Motor neuron (in vitro differentiated cells): ENCODE data around the gene CHD6. TPM values are rescaled to one million over a fixed set of nuclear protein-coding genes. Genes with fewer than 3 reads are reported as not detected.

Experiments
- ATAC-seq, 8 experiments: fragments of 200-7000 bp; cut with Tn5 transposase; replicated peaks in 6 of 8; 2 replicates each; pipeline ENCODE4 v1.8.0; 2021; ENCODE audit warnings: mild to moderate bottlenecking in 8 of 8, moderate library complexity in 8 of 8
- H3K27ac ChIP-seq, 2 donors: fragments of 250-450 bp; sonication (Bioruptor Pico); 2 replicates each; pipeline ENCODE4 v1.9.0; 2021; ENCODE audit warnings: antibody characterized with exemption in 2 of 2, mild to moderate bottlenecking in 2 of 2, moderate library complexity in 1 of 2
- H3K4me1 ChIP-seq, 2 donors: fragments of 250-450 bp; sonication (Bioruptor Pico); replicated peaks in 1 of 2; 2 replicates each; pipeline ENCODE4 v1.6.1; 2021; ENCODE audit warnings: antibody characterized with exemption in 2 of 2, mild to moderate bottlenecking in 2 of 2, moderate library complexity in 1 of 2
- H3K4me3 ChIP-seq, 5 donors: fragments of 250-450 bp; sonication (Bioruptor Pico); 2 replicates each; pipeline ENCODE4 v1.9.0; 2021; ENCODE audit warnings: antibody characterized with exemption in 5 of 5, mild to moderate bottlenecking in 5 of 5, moderate library complexity in 4 of 5
- WGBS, 10 experiments: fragments of 450-650 bp; shearing (Covaris generic); methylation state at CpG; one replicate each; pipeline ENCODE4 v1.0.0; 2022; 5-methylcytosine and 5-hydroxymethylcytosine counted together
- in situ Hi-C, 9 experiments: fragments of 400-800 bp; cut with MboI; loops; one replicate each; pipeline ENCODE4 v1.15.0; 2021; ENCODE audit warnings: low sequenced_read_pairs in 9 of 9, low pct_unique_long_range_greater_than_20kb in 2 of 9; ENCODE audit not compliant: unreplicated experiment in 9 of 9
- total RNA-seq, 8 experiments: library from RNA; unstranded; fragments of 300-600 nt; gene quantifications; 2 replicates each; pipeline versions ENCODE4 v1.2.3 to v1.2.4, GENCODE V29; 2022

CHD6 gene
- total RNA-seq, 8 experiments from 2014 or later = 19.4 to 59.2 (median 37.5) TPM

GRCh38 chr20:41618807-41619311, 682 bp upstream of the CHD6 start:
- in situ Hi-C loops = no loop called here
- WGBS, 10 experiments = 0 to 37% (median 9%) methylated on average over 2 to 11 of the region's 30 CpGs; no CpG with 5 or more reads in 2 of the 10 experiments
- Histone ChIP-seq H3K27ac (no peak overlapping the region), H3K4me1 (peaks cover 4 to 9% of the 10 kb centered on the region in 2 donors), H3K4me3 (peak overlapping the region; percentile 72 to 98 (median 96))
- peak in 3 of 8 experiments; percentile 4 to 7 (median 5) for ATAC-seq

DNA sequence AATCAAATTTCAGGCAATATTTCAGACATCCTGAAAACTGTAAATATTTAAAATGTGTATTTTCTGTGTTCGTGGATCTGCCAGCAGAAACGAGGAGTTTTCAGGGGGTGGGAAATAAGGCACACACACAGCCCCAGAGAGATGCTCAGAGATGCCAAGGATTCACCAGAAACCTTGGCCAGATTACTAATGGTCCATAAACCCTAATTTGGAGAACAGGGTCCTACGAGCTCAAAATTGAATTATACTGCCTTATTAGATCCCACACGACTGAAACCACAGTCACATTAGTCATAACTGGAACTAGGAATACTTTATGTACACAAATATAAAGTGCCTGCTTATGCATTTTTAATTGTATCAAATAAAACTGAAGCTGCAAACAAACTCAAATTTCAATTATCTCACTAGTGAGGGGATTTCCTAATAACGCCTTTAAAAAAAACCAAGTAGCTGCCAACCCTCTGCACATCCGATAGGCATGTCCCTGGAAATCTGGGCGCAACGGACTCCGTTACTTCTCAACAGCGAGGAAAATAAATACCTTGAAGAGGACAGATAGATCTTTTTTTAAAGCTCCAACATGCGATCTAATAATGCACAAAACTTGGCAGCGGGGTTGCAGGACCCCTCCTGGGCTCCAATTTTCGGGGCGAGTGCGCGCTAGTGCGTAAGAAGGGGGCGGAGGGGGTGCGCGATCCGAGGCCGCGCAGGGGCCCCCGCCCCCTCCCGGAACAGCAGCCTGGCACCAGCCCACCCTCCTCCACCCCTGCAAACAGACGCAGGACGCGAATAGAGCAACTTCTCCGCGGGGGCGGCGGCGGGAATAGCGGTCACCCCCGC, 897 bp downstream of the CHD6 start:
- WGBS, 10 experiments = 0 to 17% (median 8%) methylated on average over 3 to 11 of the region's 35 CpGs; no CpG with 5 or more reads in 2 of the 10 experiments
- peak in 6 of 8 experiments; percentile 0 to 3 (median 0) for ATAC-seq
- H3K4me1 ChIP-seq = peaks cover 4 to 9% of the 10 kb centered on the region in 2 donors

DNA sequence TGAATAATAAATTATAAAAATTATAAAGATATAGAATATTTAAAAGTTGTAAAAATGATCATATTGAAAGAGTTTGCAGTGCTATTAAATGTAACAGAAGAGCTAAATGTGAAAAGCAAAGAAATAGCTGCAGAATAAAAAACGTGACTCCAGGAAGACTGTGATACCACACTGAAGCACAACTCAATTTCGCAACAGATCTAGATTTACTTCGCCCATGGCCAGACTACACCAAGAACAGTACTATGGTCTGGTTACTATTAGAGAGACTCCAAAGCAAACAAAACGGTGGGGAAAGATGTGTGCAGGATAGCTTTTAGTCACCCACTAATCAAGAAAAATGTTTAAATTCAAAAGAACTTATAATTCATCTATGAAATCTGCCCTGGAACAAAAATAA, 1.9 kb downstream of the CHD6 start:
- in situ Hi-C loops = no loop called here
- no peak for ATAC-seq
- Histone ChIP-seq H3K27ac (no peak overlapping the region), H3K4me3 (peak overlapping the region in 1 of 5 donors; percentile 98), H3K4me1 (peaks cover 4 to 9% of the 10 kb centered on the region in 2 donors)
- 7 to 96% (median 79%) methylated on average over 2 to 4 of the region's 4 CpGs; no CpG with 5 or more reads in 1 of the 10 experiments for WGBS, 10 experiments

More for the DNA sequence above, 897 bp downstream of the CHD6 start:
- Histone ChIP-seq H3K27ac (peak overlapping the region; percentile 49 to 87), H3K4me3 (peak overlapping the region; percentile 72 to 98 (median 96))
- in situ Hi-C loops = no loop called here

DNA sequence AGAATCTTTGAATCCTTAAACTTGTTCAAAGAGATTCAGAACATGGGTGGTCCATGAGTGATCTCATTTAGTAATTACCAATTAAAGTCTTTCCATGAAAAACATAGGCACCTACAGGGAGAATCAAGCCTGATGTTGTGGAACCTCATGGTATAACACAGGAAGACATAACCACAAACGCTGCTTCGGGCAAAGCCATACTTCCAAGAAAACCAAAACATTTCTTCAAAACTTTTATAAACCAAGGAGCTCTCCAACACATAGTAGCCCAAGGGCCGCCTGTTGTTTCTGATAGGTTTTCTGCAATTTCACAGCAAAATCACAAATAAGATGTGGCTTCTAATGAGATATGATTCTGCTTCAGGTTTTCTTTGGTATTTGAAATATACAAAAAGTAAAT, 2.5 kb downstream of the CHD6 start:
- in situ Hi-C loops = no loop called here
- peaks cover 4 to 9% of the 10 kb centered on the region in 2 donors for H3K4me1 ChIP-seq
- WGBS, 10 experiments = 50 to 100% (median 79%) methylated on average over 1 to 3 of the region's 3 CpGs; no CpG with 5 or more reads in 2 of the 10 experiments
- ATAC-seq = no peak
- no peak overlapping the region for H3K4me3 ChIP-seq
- no peak overlapping the region for H3K27ac ChIP-seq

GRCh38 chr20:41615110-41615509, 3.1 kb downstream of the CHD6 start:
- Histone ChIP-seq H3K27ac (no peak overlapping the region), H3K4me1 (peaks cover 4 to 9% of the 10 kb centered on the region in 2 donors), H3K4me3 (no peak overlapping the region)
- ATAC-seq = no peak
- in situ Hi-C loops = no loop called here
- 0 to 63% (median 45%) methylated on average over 1 of the region's 1 CpG; no CpG with 5 or more reads in 5 of the 10 experiments for WGBS, 10 experiments

DNA sequence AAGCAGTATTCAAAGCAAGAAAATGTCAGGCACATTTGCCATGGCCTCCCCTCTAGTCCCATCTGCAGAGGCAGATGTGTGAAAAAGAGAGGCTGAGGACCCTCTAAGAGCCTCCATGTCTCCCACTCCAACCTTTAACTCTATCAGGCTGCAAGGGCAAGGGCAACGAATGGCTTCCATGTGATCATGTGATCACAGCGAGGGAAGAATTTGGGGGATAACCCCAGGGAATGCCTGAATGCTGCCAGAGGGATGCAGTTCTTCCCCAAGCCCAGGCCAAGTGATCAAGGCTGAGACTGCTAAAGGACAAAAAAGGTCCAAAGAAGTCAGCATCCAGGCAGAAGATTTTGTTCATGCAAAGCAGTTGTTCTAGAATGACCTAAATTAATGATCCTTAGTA, 4.9 kb downstream of the CHD6 start:
- H3K4me3 ChIP-seq = no peak overlapping the region
- 55 to 100% (median 75%) methylated on average over 1 to 2 of the region's 2 CpGs; no CpG with 5 or more reads in 3 of the 10 experiments for WGBS, 10 experiments
- no peak for ATAC-seq
- H3K4me1 ChIP-seq = peaks cover 4 to 9% of the 10 kb centered on the region in 2 donors
- in situ Hi-C loops = no loop called here
- H3K27ac ChIP-seq = no peak overlapping the region

DNA sequence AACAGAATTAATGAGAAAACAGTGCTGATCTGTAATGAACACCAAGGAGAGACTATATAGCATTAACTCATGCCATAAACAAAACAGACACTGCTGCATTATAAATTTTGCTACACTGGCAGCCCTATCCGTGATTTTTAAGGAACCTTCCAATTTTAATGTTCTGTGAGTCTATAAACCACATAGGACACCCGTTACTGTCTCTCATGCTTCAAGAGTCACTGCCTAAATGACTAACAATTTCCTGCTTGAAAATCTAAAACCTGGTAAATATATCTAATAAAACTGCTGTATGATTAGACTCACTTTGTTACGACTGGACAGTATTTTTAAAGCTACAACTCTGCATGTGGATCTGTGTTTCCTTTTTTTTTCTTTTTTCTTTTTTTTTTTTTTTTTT, 8.7 kb downstream of the CHD6 start:
- no peaks in the 10 kb centered on the region for H3K4me1 ChIP-seq
- 50 to 100% (median 92%) methylated on average over 1 to 3 of the region's 3 CpGs for WGBS, 10 experiments
- in situ Hi-C loops = no loop called here
- no peak overlapping the region for H3K27ac ChIP-seq
- no peak overlapping the region for H3K4me3 ChIP-seq
- no peak for ATAC-seq

DNA sequence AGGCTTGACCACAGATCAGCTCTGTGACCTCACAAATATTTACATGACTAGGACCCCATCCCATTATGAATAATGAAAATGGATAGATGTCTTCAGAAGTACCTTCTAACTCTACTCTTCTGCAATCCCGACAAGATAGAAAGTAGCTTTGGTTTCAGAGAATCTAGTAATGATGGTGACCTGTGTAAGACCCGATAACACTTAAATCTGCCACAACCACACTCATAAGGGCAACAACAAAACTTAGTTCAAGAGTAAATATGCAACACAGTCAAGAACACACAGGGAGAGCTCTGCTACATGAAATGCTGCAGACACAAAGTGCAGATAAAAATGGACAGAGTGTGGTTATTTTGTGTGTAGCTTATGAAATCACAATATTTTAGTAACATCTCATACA, 9.6 kb downstream of the CHD6 start:
- no peak for ATAC-seq
- Histone ChIP-seq H3K4me1 (no peaks in the 10 kb centered on the region), H3K27ac (no peak overlapping the region), H3K4me3 (no peak overlapping the region)
- 57 to 100% (median 88%) methylated on average over 1 to 2 of the region's 2 CpGs; no CpG with 5 or more reads in 2 of the 10 experiments for WGBS, 10 experiments
- in situ Hi-C loops = no loop called here

- in situ Hi-C loops = no loop called here
These were observed 10.4 kb downstream of the CHD6 start for GRCh38 chr20:41607791-41608190.

DNA sequence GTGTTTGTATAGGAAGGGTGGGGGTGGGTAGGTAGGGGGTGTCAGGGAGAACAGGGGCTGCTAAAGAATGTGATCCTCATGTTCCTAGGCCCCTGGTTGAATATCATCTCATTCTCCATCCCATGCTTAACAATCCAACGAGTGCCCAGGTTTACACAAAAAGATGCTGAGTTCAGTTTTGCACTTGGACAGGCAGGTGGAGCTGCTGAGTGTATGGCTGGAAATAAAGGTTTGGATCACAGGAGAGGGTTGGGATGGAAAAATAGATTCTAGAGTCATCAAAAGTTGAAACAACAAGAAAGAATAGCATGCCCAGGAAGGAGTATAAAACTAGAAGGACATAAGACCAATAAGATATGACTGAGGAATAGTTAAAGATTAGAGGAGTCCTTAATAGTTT, 14.2 kb downstream of the CHD6 start:
- Histone ChIP-seq H3K4me3 (no peak overlapping the region), H3K27ac (no peak overlapping the region), H3K4me1 (no peaks in the 10 kb centered on the region)
- no peak for ATAC-seq
- in situ Hi-C loops = no loop called here
- WGBS, 10 experiments = 0 to 100% (median 93%) methylated on average over 1 of the region's 1 CpG; no CpG with 5 or more reads in 4 of the 10 experiments

More at GRCh38 chr20:41607791-41608190, 10.4 kb downstream of the CHD6 start:
- ATAC-seq = no peak
- Histone ChIP-seq H3K27ac (no peak overlapping the region), H3K4me1 (no peaks in the 10 kb centered on the region), H3K4me3 (no peak overlapping the region)
- 89 to 100% (median 100%) methylated on average over 1 of the region's 1 CpG; no CpG with 5 or more reads in 2 of the 10 experiments for WGBS, 10 experiments

GRCh38 chr20:41601742-41602141, 16.4 kb downstream of the CHD6 start:
- in situ Hi-C loops = no loop called here
- Histone ChIP-seq H3K27ac (no peak overlapping the region), H3K4me3 (no peak overlapping the region), H3K4me1 (no peaks in the 10 kb centered on the region)
- WGBS, 10 experiments = 69 to 100% (median 97%) methylated on average over 2 to 4 of the region's 4 CpGs; no CpG with 5 or more reads in 1 of the 10 experiments
- ATAC-seq = no peak

GRCh38 chr20:41600926-41601631, 17.1 kb downstream of the CHD6 start:
- ATAC-seq = no peak
- H3K27ac ChIP-seq = no peak overlapping the region
- in situ Hi-C loops = no loop called here
- H3K4me1 ChIP-seq = no peaks in the 10 kb centered on the region
- WGBS, 10 experiments = 91 to 100% (median 100%) methylated on average over 1 to 3 of the region's 3 CpGs; no CpG with 5 or more reads in 1 of the 10 experiments
- no peak overlapping the region for H3K4me3 ChIP-seq

DNA sequence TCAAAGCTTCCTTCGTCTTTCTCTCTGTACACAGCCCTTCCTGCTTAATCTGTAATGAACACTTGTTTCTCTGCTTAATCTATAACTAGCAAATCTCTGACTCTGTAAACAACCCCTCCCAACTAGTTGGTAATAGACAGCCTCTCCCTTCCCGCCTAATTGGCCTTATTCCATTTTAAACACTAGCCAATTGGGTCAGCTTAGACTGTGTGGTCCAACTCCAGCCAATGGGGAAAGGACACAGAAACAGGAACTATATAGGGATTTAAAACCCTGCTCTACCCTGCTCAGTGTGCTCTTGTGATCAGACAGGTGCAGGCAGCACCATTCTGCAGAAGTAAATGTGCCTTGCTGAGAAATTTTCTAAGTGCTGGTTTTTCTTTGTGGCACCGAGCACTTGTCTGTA, 18.5 kb downstream of the CHD6 start:
- no peak overlapping the region for H3K27ac ChIP-seq
- no peaks in the 10 kb centered on the region for H3K4me1 ChIP-seq
- in situ Hi-C loops = no loop called here
- no peak overlapping the region for H3K4me3 ChIP-seq
- no peak for ATAC-seq
- WGBS, 10 experiments = 73 to 100% (median 100%) methylated on average over 1 to 3 of the region's 3 CpGs
